Esophagus squamous epithelium (tissue), 5 donors: ENCODE data around the gene HOXC5. TPM values are rescaled to one million over a fixed set of nuclear protein-coding genes. Genes with fewer than 3 reads are reported as not detected.

Source experiments
- DNase-seq: peaks from one replicate; lab custom pipeline; 2025; lab: John Stamatoyannopoulos, UW
- H3K27ac ChIP-seq, 4 donors: fragments of 200-600 bp; sonication (generic); one replicate each; pipeline ENCODE4 v1.5.1; 2016 to 2019; ENCODE audit warnings: mild to moderate bottlenecking in 1 of 4
- H3K27me3 ChIP-seq, 4 donors: fragments of 200-600 bp; sonication (generic); 1 replicate in 3 of 4; 2 replicates in 1 of 4; pipeline versions ENCODE4 v1.5.1 to v1.6.0; 2017 to 2021; ENCODE audit warnings: antibody characterized with exemption in 1 of 4
- H3K36me3 ChIP-seq, 3 donors: fragments of 200-600 bp; sonication (generic); one replicate each; pipeline ENCODE4 v1.5.1; 2016 to 2019
- H3K4me1 ChIP-seq, 3 donors: fragments of 200-600 bp; sonication (generic); one replicate each; pipeline ENCODE4 v1.5.1; 2017 to 2019
- H3K4me3 ChIP-seq, 4 donors: fragments of 200-600 bp; sonication (generic); 1 replicate in 3 of 4; 2 replicates in 1 of 4; pipeline ENCODE4 v1.5.1; 2016 to 2019; ENCODE audit warnings: mild to moderate bottlenecking in 2 of 4, moderate library complexity in 1 of 4
- H3K9me3 ChIP-seq, 3 donors: fragments of 200-600 bp; sonication (generic); one replicate each; pipeline ENCODE4 v1.5.1; 2016 to 2019
- CTCF ChIP-seq, 6 experiments: fragments of 450-650 bp in 4 of 6; fragments of 200-600 bp in 2 of 6; sonication (generic) in 2 of 6; IDR thresholded peaks; one replicate each; pipeline ENCODE4 v1.5.1; 2016 to 2019; ENCODE audit warnings: antibody characterized with exemption in 6 of 6, mild to moderate bottlenecking in 4 of 6, moderate library complexity in 4 of 6
- POLR2A ChIP-seq, 4 donors: fragments of 450-650 bp; IDR thresholded peaks; one replicate each; pipeline ENCODE4 v1.6.1; 2017; ENCODE audit warnings: antibody characterized with exemption in 4 of 4, mild to moderate bottlenecking in 4 of 4, moderate library complexity in 3 of 4
- WGBS, 2 donors: methylation state at CpG; one replicate each; pipeline ENCODE4 v1.1.5; 2018; 5-methylcytosine and 5-hydroxymethylcytosine counted together
- intact Hi-C: fragments of 100-400 bp; cut with DNase I; formaldehyde crosslinking; loops from one replicate; pipeline ENCODE4 v1.15.0; 2022
- total RNA-seq, 4 donors: library from RNA; depleted of rRNA; stranded (reverse); fragments of >200 nt; gene quantifications; one replicate each; pipeline ENCODE4 v1.1.0, GENCODE V29; 2016
- donor health status: DM: yes; HTN: yes; CAD: no.

HOXC5 gene
- total RNA-seq, 4 donors from 2014 or later: 0.31 to 1.1 TPM; not detected in 2

GRCh38 chr12:54002278-54002914, 30.5 kb upstream of the HOXC5 start:
- no peak for TF ChIP-seq CTCF (IDR thresholded peaks at IDR 0.05)
- no peak for TF ChIP-seq POLR2A (IDR thresholded peaks at IDR 0.05)
- no peaks in the 10 kb centered on the region for H3K36me3 ChIP-seq
- intact Hi-C loops: no loop called here
- no peak overlapping the region for H3K4me3 ChIP-seq
- peaks cover 14 to 100% (median 75%) of the 10 kb centered on the region in 4 donors for H3K27me3 ChIP-seq
- H3K27ac ChIP-seq: no peak overlapping the region
- no peak for DNase-seq
- WGBS, 2 donors: 30 to 31% methylated on average over 19 of the region's 19 CpGs
- peaks cover 10 to 34% (median 23%) of the 10 kb centered on the region in 3 donors for H3K4me1 ChIP-seq
- H3K9me3 ChIP-seq: no peaks in the 10 kb centered on the region

GRCh38 chr12:54002915-54003389, 29.9 kb upstream of the HOXC5 start:
- DNase-seq: no peak
- TF ChIP-seq CTCF (IDR thresholded peaks at IDR 0.05) (no peak), POLR2A (IDR thresholded peaks at IDR 0.05) (no peak)
- no peaks in the 10 kb centered on the region for H3K9me3 ChIP-seq
- no peak overlapping the region for H3K4me3 ChIP-seq
- intact Hi-C loops: no loop called here
- H3K27me3 ChIP-seq: peaks cover 9 to 100% (median 73%) of the 10 kb centered on the region in 4 donors
- WGBS, 2 donors: 45 to 52% methylated on average over 14 to 19 of the region's 19 CpGs
- H3K36me3 ChIP-seq: no peaks in the 10 kb centered on the region
- no peak overlapping the region for H3K27ac ChIP-seq
- H3K4me1 ChIP-seq: peaks cover 8 to 33% (median 23%) of the 10 kb centered on the region in 3 donors

- Histone ChIP-seq H3K9me3 (no peaks in the 10 kb centered on the region), H3K27ac (no peak overlapping the region), H3K27me3 (peaks cover 9 to 100% (median 69%) of the 10 kb centered on the region in 4 donors), H3K36me3 (no peaks in the 10 kb centered on the region), H3K4me1 (peaks cover 8 to 36% (median 23%) of the 10 kb centered on the region in 3 donors), H3K4me3 (no peak overlapping the region)
- TF ChIP-seq POLR2A (IDR thresholded peaks at IDR 0.05) (no peak), CTCF (IDR thresholded peaks at IDR 0.05) (no peak)
- 39 to 56% methylated on average over 2 to 3 of the region's 3 CpGs for WGBS, 2 donors
- DNase-seq: no peak
- intact Hi-C loops: no loop called here
These were observed 29.2 kb upstream of the HOXC5 start for GRCh38 chr12:54003625-54004024.

- intact Hi-C loops: no loop called here
- Histone ChIP-seq H3K4me1 (peaks cover 12 to 39% (median 26%) of the 10 kb centered on the region in 3 donors), H3K9me3 (no peaks in the 10 kb centered on the region), H3K36me3 (no peaks in the 10 kb centered on the region), H3K4me3 (no peak overlapping the region), H3K27ac (no peak overlapping the region), H3K27me3 (peaks cover 9 to 100% (median 64%) of the 10 kb centered on the region in 4 donors)
- no peak for TF ChIP-seq POLR2A (IDR thresholded peaks at IDR 0.05)
- TF ChIP-seq CTCF (IDR thresholded peaks at IDR 0.05): no peak
- DNase-seq: no peak
- 27% methylated on average over 13 to 20 of the region's 20 CpGs for WGBS, 2 donors
These were observed 28.6 kb upstream of the HOXC5 start for GRCh38 chr12:54004063-54004840.
